GM03348 (cell line): ENCODE data around the gene GNB1.

ENCODE experiments used
- DNase-seq: peaks from one replicate; pipeline ENCODE4 v3.0.0; 2012; ENCODE audit warnings: low spot score

Gene GNB1

GRCh38 chr1:1922956-1923833 is 32.3 kb upstream of the GNB1 start:
- no peak for DNase-seq

- no peak for DNase-seq
These were observed 31.7 kb upstream of the GNB1 start for GRCh38 chr1:1922702-1922955.

- no peak for DNase-seq
These were observed 31.2 kb upstream of the GNB1 start for GRCh38 chr1:1921901-1922701.

- DNase-seq, result no peak
These were observed 30.6 kb upstream of the GNB1 start for GRCh38 chr1:1921459-1921862.

- no peak for DNase-seq
These were observed 29.9 kb upstream of the GNB1 start for GRCh38 chr1:1920608-1921458.

GRCh38 chr1:1920057-1920607 is 29.2 kb upstream of the GNB1 start:
- no peak for DNase-seq

GRCh38 chr1:1919304-1920056 is 28.6 kb upstream of the GNB1 start:
- peak; percentile 100 for DNase-seq

- DNase-seq, result no peak
These were observed 28.0 kb upstream of the GNB1 start, which contains the start of gene TMEM52 for GRCh38 chr1:1918901-1919303. Gene TMEM52 (minus strand): TSS chr1:1919279. CDS start chr1:1919265, 14 bp downstream.

- no peak for DNase-seq
These were observed 27.4 kb upstream of the GNB1 start for GRCh38 chr1:1917995-1918900.

GRCh38 chr1:1917304-1917976 is 26.6 kb upstream of the GNB1 start:
- no peak for DNase-seq

- DNase-seq, result no peak
These were observed 26.0 kb upstream of the GNB1 start for GRCh38 chr1:1916851-1917251.

- no peak for DNase-seq
These were observed 25.3 kb upstream of the GNB1 start for GRCh38 chr1:1915911-1916840.

- DNase-seq, result no peak
These were observed 24.2 kb upstream of the GNB1 start, which contains the start of gene CALML6 for GRCh38 chr1:1914971-1915692. Gene CALML6 (plus strand): TSS chr1:1915260. CDS start chr1:1915281, 21 bp downstream.

GRCh38 chr1:1914101-1914970 is 23.4 kb upstream of the GNB1 start:
- no peak for DNase-seq

GRCh38 chr1:1911350-1912041 is 20.6 kb upstream of the GNB1 start:
- no peak for DNase-seq

- no peak for DNase-seq
These were observed 19.9 kb upstream of the GNB1 start for GRCh38 chr1:1910651-1911331.
